ENCODE results near the gene LARP4B. TPM values are rescaled to one million over a fixed set of nuclear protein-coding genes. Genes with fewer than 3 reads are reported as not detected.

LARP4B gene
- total and polyA plus RNA-seq, 2 of the 13 experiments (the other 11 are each of a cell fraction or from before 2014, with no cell fraction given): 19.5 to 30.2 TPM

GRCh38 chr10:788796-789748, 142.4 kb downstream of the LARP4B start (continued):
- no peak for TF ChIP-seq FOXO4 (CRISPR knock-in tag; conservative IDR thresholded peaks at IDR 0.05)
- no peak for TF ChIP-seq ZNF335 (CRISPR knock-in tag; IDR thresholded peaks at IDR 0.05)
- TF ChIP-seq ZNF841 (CRISPR knock-in tag; IDR thresholded peaks at IDR 0.05; ENCODE audit: borderline replicate concordance): no peak
- no peak for TF ChIP-seq CCDC6 (CRISPR knock-in tag; IDR thresholded peaks at IDR 0.05)
- no peak for TF ChIP-seq HDAC6 (IDR thresholded peaks at IDR 0.05; ENCODE audit: low read depth, low read length)
- TF ChIP-seq HMG20A (CRISPR knock-in tag; IDR thresholded peaks at IDR 0.05; ENCODE audit: borderline replicate concordance): no peak
- TF ChIP-seq KDM1A (CRISPR knock-in tag; IDR thresholded peaks at IDR 0.05): no peak
- no peak for TF ChIP-seq ZBTB21 (CRISPR knock-in tag; IDR thresholded peaks at IDR 0.05)
- TF ChIP-seq CERS6 (CRISPR knock-in tag; IDR thresholded peaks at IDR 0.05): no peak
- TF ChIP-seq ZNF674 (CRISPR knock-in tag; IDR thresholded peaks at IDR 0.05; ENCODE audit: low read depth): no peak
- TF ChIP-seq PAWR (CRISPR knock-in tag; IDR thresholded peaks at IDR 0.05; ENCODE audit: borderline replicate concordance): no peak
- TF ChIP-seq HNRNPH1 (optimal IDR thresholded peaks at IDR 0.05; ENCODE audit: low read depth, low read length): no peak
- no peak for TF ChIP-seq ZNF792 (CRISPR knock-in tag; IDR thresholded peaks at IDR 0.05)
- TF ChIP-seq CC2D1A (CRISPR knock-in tag; IDR thresholded peaks at IDR 0.05): no peak
- TF ChIP-seq MAFF (IDR thresholded peaks at IDR 0.05; ENCODE audit: low read depth, low read length): peak; percentile 61
- TF ChIP-seq IKZF5 (CRISPR knock-in tag; IDR thresholded peaks at IDR 0.05): no peak
- peak; percentile 68; the same call in 1 of the 2 replicates for TF ChIP-seq ZBTB43 (CRISPR knock-in tag; conservative IDR thresholded peaks at IDR 0.05)
- no peak for TF ChIP-seq ZNF513 (CRISPR knock-in tag; conservative IDR thresholded peaks at IDR 0.05)
- no peak for TF ChIP-seq ATF2 (CRISPR knock-in tag; IDR thresholded peaks at IDR 0.05)
- TF ChIP-seq MBNL3 (CRISPR knock-in tag; conservative IDR thresholded peaks at IDR 0.05): no peak
- TF ChIP-seq ZNF616 (CRISPR knock-in tag; IDR thresholded peaks at IDR 0.05; ENCODE audit: low read depth): no peak
- TF ChIP-seq ZNF816 (CRISPR knock-in tag; IDR thresholded peaks at IDR 0.05; ENCODE audit: borderline replicate concordance): no peak
